ENCODE data around the gene TRIM25. TPM values are rescaled to one million over a fixed set of nuclear protein-coding genes. Genes with fewer than 3 reads are reported as not detected.

Gene TRIM25
- total RNA-seq, 2 donors from 2014 or later, result 32.2 to 40.6 TPM

- no peaks in the 10 kb centered on the region for H3K36me3 ChIP-seq
- H3K4me1 ChIP-seq (ENCODE audit: control insufficient read depth in 1 of 2, low read depth in 2 of 2), result peaks cover 14 to 16% of the 10 kb centered on the region in 2 donors
- DNase-seq (ENCODE audit: low spot score) (no peak), ATAC-seq (ENCODE audit: insufficient number of reproducible peaks, low FRiP score, low read depth) (no peak)
- no peaks in the 10 kb centered on the region for H3K9me3 ChIP-seq
- TF ChIP-seq, protein P1, sequence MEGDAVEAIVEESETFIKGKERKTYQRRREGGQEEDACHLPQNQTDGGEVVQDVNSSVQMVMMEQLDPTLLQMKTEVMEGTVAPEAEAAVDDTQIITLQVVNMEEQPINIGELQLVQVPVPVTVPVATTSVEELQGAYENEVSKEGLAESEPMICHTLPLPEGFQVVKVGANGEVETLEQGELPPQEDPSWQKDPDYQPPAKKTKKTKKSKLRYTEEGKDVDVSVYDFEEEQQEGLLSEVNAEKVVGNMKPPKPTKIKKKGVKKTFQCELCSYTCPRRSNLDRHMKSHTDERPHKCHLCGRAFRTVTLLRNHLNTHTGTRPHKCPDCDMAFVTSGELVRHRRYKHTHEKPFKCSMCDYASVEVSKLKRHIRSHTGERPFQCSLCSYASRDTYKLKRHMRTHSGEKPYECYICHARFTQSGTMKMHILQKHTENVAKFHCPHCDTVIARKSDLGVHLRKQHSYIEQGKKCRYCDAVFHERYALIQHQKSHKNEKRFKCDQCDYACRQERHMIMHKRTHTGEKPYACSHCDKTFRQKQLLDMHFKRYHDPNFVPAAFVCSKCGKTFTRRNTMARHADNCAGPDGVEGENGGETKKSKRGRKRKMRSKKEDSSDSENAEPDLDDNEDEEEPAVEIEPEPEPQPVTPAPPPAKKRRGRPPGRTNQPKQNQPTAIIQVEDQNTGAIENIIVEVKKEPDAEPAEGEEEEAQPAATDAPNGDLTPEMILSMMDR (IDR thresholded peaks at IDR 0.05), result no peak
- H3K27me3 ChIP-seq (replicated peaks; ENCODE audit: insufficient read depth), result no peaks in the 10 kb centered on the region
- H3K4me3 ChIP-seq, result no peak overlapping the region
- no peak overlapping the region for H3K27ac ChIP-seq
These were observed 3.9 kb upstream of the TRIM25 start for GRCh38 chr17:56917559-56918296.

DNA sequence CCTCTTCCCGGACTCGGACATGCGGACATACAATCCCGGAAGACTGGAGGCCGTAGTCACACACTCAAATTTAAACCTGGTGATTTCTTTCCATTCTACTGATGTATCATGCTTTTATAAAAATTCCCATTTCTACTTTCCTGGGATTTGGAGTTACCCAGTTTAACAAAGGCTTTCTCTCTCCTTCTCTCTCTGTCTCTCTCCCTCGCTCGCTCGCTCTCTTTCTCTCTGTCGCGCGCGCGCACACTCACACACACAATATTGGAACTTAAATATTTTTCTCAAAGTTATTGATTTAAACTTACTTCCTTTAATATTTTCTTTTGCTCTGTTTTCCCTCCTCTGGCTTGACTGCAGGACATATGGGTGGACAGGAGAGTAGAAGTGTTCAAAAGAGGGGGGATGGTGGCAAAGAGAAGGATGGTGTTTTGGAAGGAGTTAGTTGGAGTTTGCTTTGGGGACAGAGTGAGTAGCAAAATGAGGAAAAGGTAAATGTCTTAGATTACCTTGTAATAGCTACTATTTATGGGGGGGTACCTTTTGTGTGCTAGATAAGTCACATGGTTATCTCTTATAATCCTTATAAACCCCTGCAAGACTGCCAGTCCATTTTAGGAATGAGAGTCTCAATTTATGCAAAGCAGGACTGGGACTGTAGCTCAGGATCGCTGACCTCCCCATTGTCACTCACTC lies 878 bp upstream of the TRIM25 start:
- peaks cover 22 to 36% of the 10 kb centered on the region in 2 donors for H3K4me1 ChIP-seq (ENCODE audit: control insufficient read depth in 1 of 2, low read depth in 2 of 2)
- peak overlapping the region; percentile 84 to 86 for H3K27ac ChIP-seq
- ATAC-seq (ENCODE audit: insufficient number of reproducible peaks, low FRiP score, low read depth) (no peak), DNase-seq (ENCODE audit: low spot score) (no peak)
- H3K9me3 ChIP-seq, result no peaks in the 10 kb centered on the region
- TF ChIP-seq, protein P1 (IDR thresholded peaks at IDR 0.05), result no peak
- no peaks in the 10 kb centered on the region for H3K36me3 ChIP-seq
- H3K27me3 ChIP-seq (replicated peaks; ENCODE audit: insufficient read depth), result no peaks in the 10 kb centered on the region
- peak overlapping the region; percentile 88 for H3K4me3 ChIP-seq

GRCh38 chr17:56913353-56913866 lies 439 bp downstream of the TRIM25 start:
- no peak for ATAC-seq (ENCODE audit: insufficient number of reproducible peaks, low FRiP score, low read depth)
- Histone ChIP-seq H3K27ac (peak overlapping the region; percentile 84 to 86), H3K9me3 (no peaks in the 10 kb centered on the region), H3K4me1 (ENCODE audit: control insufficient read depth in 1 of 2, low read depth in 2 of 2) (peaks cover 22 to 36% of the 10 kb centered on the region in 2 donors), H3K4me3 (peak overlapping the region; percentile 88), H3K27me3 (replicated peaks; ENCODE audit: insufficient read depth) (no peaks in the 10 kb centered on the region), H3K36me3 (peaks cover 3% of the 10 kb centered on the region)
- TF ChIP-seq, protein P1 (IDR thresholded peaks at IDR 0.05), result no peak
- no peak for DNase-seq (ENCODE audit: low spot score)

- TF ChIP-seq, protein P1 (IDR thresholded peaks at IDR 0.05), result no peak
- peak overlapping the region; percentile 88 for H3K4me3 ChIP-seq
- no peaks in the 10 kb centered on the region for H3K27me3 ChIP-seq (replicated peaks; ENCODE audit: insufficient read depth)
- H3K9me3 ChIP-seq, result no peaks in the 10 kb centered on the region
- H3K36me3 ChIP-seq, result peaks cover 7% of the 10 kb centered on the region
- no peak for ATAC-seq (ENCODE audit: insufficient number of reproducible peaks, low FRiP score, low read depth)
- H3K27ac ChIP-seq, result peak overlapping the region; percentile 84 to 86
- DNase-seq (ENCODE audit: low spot score), result no peak
- H3K4me1 ChIP-seq (ENCODE audit: control insufficient read depth in 1 of 2, low read depth in 2 of 2), result peaks cover 22 to 36% of the 10 kb centered on the region in 2 donors
These were observed 893 bp downstream of the TRIM25 start for GRCh38 chr17:56913000-56913311.

All from thoracic aorta (tissue), 2 donors.